Neural progenitor cell (in vitro differentiated cells): Measurements from ENCODE around the gene TRIM7. TPM values are rescaled to one million over a fixed set of nuclear protein-coding genes. Genes with fewer than 3 reads are reported as not detected.
"Not testable (repeated sequence)": the region's sequence is repeated elsewhere in the genome, so short reads cannot be mapped to it uniquely, and the experiment has no call there.

Experiments used
- DNase-seq: peaks from one replicate; pipeline ENCODE4 v3.0.0-alpha.2; 2016; ENCODE audit warnings: low spot score
- H2AFZ ChIP-seq: fragments of 200-600 bp; sonication (generic); replicated peaks from 2 replicates; pipeline ENCODE4 v1.6.1; 2016; ENCODE audit warnings: antibody characterized with exemption
- H3F3A ChIP-seq: fragments of 200-600 bp; sonication (generic); 2 replicates; pipeline ENCODE4 v1.6.1; 2016; ENCODE audit warnings: antibody characterized with exemption, low read depth
- H3K27ac ChIP-seq: fragments of 200-600 bp; sonication (generic); 2 replicates; pipeline ENCODE4 v1.5.1; 2016; ENCODE audit warnings: mild to moderate bottlenecking
- H3K27me3 ChIP-seq: fragments of 200-600 bp; sonication (generic); 2 replicates; pipeline ENCODE4 v1.6.1; 2016; ENCODE audit warnings: mild to moderate bottlenecking, moderate library complexity
- H3K36me3 ChIP-seq: fragments of 200-600 bp; sonication (generic); 2 replicates; pipeline ENCODE4 v1.5.1; 2016
- H3K4me1 ChIP-seq: fragments of 200-600 bp; sonication (generic); 2 replicates; pipeline ENCODE4 v1.6.1; 2016; ENCODE audit warnings: mixed run types
- H3K4me2 ChIP-seq: fragments of 200-600 bp; sonication (generic); 2 replicates; pipeline ENCODE4 v1.6.1; 2016
- H3K4me3 ChIP-seq: fragments of 200-600 bp; sonication (generic); 2 replicates; pipeline ENCODE4 v1.5.1; 2016
- H3K79me2 ChIP-seq: fragments of 200-600 bp; sonication (generic); 2 replicates; pipeline ENCODE4 v1.6.1; 2016; ENCODE audit warnings: low read depth
- H3K9ac ChIP-seq: fragments of 200-600 bp; sonication (generic); 2 replicates; pipeline ENCODE4 v1.6.1; 2016
- H3K9me3 ChIP-seq: fragments of 200-600 bp; sonication (generic); 2 replicates; pipeline ENCODE4 v1.5.1; 2016; ENCODE audit warnings: low read depth
- H4K20me1 ChIP-seq: fragments of 200-600 bp; sonication (generic); 2 replicates; pipeline ENCODE4 v1.6.1; 2016; ENCODE audit warnings: low read depth
- H3K27ac Mint-ChIP-seq: 3 replicates; pipeline ENCODE4 v1.8.0; 2021; ENCODE audit warnings: mixed read lengths
- H3K27me3 Mint-ChIP-seq: 2 replicates; pipeline ENCODE4 v1.8.0; 2022; ENCODE audit warnings: low read depth, mild to moderate bottlenecking, inconsistent platforms, moderate library complexity, mixed read lengths; ENCODE audit not compliant: insufficient read depth
- H3K36me3 Mint-ChIP-seq: 3 replicates; pipeline ENCODE4 v1.8.0; 2021; ENCODE audit warnings: mixed read lengths
- H3K4me1 Mint-ChIP-seq: 3 replicates; pipeline ENCODE4 v1.8.0; 2021; ENCODE audit warnings: mixed read lengths
- H3K4me3 Mint-ChIP-seq: 3 replicates; pipeline ENCODE4 v1.8.0; 2021; ENCODE audit warnings: mild to moderate bottlenecking, moderate library complexity, mixed read lengths
- H3K9me3 Mint-ChIP-seq: 3 replicates; pipeline ENCODE4 v1.8.0; 2020; ENCODE audit warnings: mixed read lengths
- EZH2 ChIP-seq: fragments of 200-600 bp; sonication (generic); IDR thresholded peaks from 2 replicates; pipeline ENCODE4 v1.6.1; 2017; ENCODE audit warnings: antibody characterized with exemption, mild to moderate bottlenecking, moderate library complexity
- EZH2phosphoT487 ChIP-seq: fragments of 200-600 bp; sonication (generic); IDR thresholded peaks from 2 replicates; pipeline ENCODE4 v1.6.1; 2017; ENCODE audit warnings: antibody characterized with exemption
- total RNA-seq: library from RNA; depleted of rRNA; stranded (reverse); fragments of >200 nt; gene quantifications from 2 replicates; pipeline ENCODE4 v1.2.3, GENCODE V29; 2015; ENCODE audit warnings: low replicate concordance
- TF ChIP-seq, protein P1 (sequence below): fragments of 200-600 bp; sonication (generic); IDR thresholded peaks from 2 replicates; pipeline ENCODE4 v1.5.1; 2017; ENCODE audit warnings: antibody characterized with exemption, mild to moderate bottlenecking

The TRIM7 gene
- total RNA-seq, 1 donor from 2014 or later = not detected

GRCh38 chr5:181217803-181218062 is 12.7 kb upstream of the TRIM7 start:
- Mint-ChIP-seq H3K4me3 (peak overlapping the region; percentile 92), H3K27me3 (peaks cover 42% of the 10 kb centered on the region), H3K36me3 (peaks cover 9% of the 10 kb centered on the region), H3K4me1 (peaks cover 29% of the 10 kb centered on the region), H3K27ac (no peak overlapping the region), H3K9me3 (peaks cover 16% of the 10 kb centered on the region)
- Histone ChIP-seq H3K27ac (no peak overlapping the region), H3K79me2 (no peaks in the 10 kb centered on the region), H3K36me3 (no peaks in the 10 kb centered on the region), H2AFZ (peak overlapping the region; percentile 55), H3K4me3 (peak overlapping the region; percentile 61), H3F3A (peaks cover 65% of the 10 kb centered on the region), H3K9ac (no peak overlapping the region), H3K4me2 (peak overlapping the region; percentile 77), H3K27me3 (peaks cover 48% of the 10 kb centered on the region), H3K9me3 (no peaks in the 10 kb centered on the region), H4K20me1 (peaks cover 4% of the 10 kb centered on the region), H3K4me1 (no peaks in the 10 kb centered on the region)
- TF ChIP-seq, protein P1, sequence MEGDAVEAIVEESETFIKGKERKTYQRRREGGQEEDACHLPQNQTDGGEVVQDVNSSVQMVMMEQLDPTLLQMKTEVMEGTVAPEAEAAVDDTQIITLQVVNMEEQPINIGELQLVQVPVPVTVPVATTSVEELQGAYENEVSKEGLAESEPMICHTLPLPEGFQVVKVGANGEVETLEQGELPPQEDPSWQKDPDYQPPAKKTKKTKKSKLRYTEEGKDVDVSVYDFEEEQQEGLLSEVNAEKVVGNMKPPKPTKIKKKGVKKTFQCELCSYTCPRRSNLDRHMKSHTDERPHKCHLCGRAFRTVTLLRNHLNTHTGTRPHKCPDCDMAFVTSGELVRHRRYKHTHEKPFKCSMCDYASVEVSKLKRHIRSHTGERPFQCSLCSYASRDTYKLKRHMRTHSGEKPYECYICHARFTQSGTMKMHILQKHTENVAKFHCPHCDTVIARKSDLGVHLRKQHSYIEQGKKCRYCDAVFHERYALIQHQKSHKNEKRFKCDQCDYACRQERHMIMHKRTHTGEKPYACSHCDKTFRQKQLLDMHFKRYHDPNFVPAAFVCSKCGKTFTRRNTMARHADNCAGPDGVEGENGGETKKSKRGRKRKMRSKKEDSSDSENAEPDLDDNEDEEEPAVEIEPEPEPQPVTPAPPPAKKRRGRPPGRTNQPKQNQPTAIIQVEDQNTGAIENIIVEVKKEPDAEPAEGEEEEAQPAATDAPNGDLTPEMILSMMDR = no peak
- no peak for TF ChIP-seq EZH2
- no peak for TF ChIP-seq EZH2phosphoT487
- no peak for DNase-seq

DNA sequence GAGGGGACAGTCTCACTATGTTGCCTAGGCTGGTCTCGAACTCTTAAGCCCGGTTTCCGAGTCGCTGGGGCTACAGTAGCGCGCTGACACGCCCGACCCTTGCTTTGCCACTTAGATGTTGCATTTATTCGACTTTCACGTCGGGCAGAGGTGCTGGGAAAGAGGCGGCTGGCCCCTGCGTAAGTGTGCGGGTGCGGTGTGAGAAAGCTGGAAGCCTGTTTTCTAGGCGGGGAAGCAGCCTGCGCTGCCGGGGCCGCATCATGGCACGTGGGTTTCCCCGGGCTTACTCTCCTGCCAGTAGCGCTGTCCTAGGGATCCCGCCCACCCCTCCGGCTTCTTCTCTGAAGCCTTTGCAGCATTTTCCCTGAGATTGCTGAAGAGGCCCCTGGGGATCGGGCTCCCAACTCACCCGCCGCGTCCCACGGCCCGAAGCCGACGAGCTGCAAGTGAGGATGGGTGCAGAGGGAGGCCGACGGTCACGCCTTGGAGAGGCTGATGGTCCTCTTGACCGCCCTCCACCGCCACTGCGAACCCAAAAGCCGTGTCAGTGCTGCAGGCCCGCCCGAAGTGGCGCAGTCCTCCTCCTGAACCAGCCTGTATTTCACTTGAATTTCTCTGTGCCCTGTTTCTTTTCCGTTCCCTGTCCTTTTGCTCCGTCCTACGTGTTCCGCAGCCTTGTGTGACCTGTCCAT is 12.3 kb upstream of the TRIM7 start:
- H3K9me3 ChIP-seq = no peaks in the 10 kb centered on the region
- peaks cover 8% of the 10 kb centered on the region for H3K36me3 Mint-ChIP-seq
- peaks cover 14% of the 10 kb centered on the region for H3K9me3 Mint-ChIP-seq
- H3K4me3 ChIP-seq = peak overlapping the region; percentile 61
- peaks cover 37% of the 10 kb centered on the region for H3K27me3 Mint-ChIP-seq
- H3K36me3 ChIP-seq = no peaks in the 10 kb centered on the region
- H3K79me2 ChIP-seq = no peaks in the 10 kb centered on the region
- peaks cover 26% of the 10 kb centered on the region for H3K4me1 Mint-ChIP-seq
- peaks cover 60% of the 10 kb centered on the region for H3F3A ChIP-seq
- H4K20me1 ChIP-seq = peaks cover 4% of the 10 kb centered on the region
- peak; percentile 83 for DNase-seq
- no peak overlapping the region for H3K9ac ChIP-seq
- peak overlapping the region; percentile 92 for H3K4me3 Mint-ChIP-seq
- no peak overlapping the region for H3K27ac ChIP-seq
- H2AFZ ChIP-seq = peak overlapping the region; percentile 55
- H3K4me2 ChIP-seq = peak overlapping the region; percentile 77
- no peaks in the 10 kb centered on the region for H3K4me1 ChIP-seq
- H3K27me3 ChIP-seq = peaks cover 53% of the 10 kb centered on the region
- no peak for TF ChIP-seq EZH2
- TF ChIP-seq, protein P1 = peak; percentile 30
- no peak overlapping the region for H3K27ac Mint-ChIP-seq

GRCh38 chr5:181215997-181216989 is 11.3 kb upstream of the TRIM7 start:
- Histone ChIP-seq H3K9ac (no peak overlapping the region), H3K79me2 (no peaks in the 10 kb centered on the region), H3F3A (peaks cover 51% of the 10 kb centered on the region), H3K4me3 (peak overlapping the region; percentile 61), H3K9me3 (no peaks in the 10 kb centered on the region), H2AFZ (no peak overlapping the region), H3K27me3 (peaks cover 62% of the 10 kb centered on the region), H3K4me1 (no peaks in the 10 kb centered on the region), H4K20me1 (peaks cover 4% of the 10 kb centered on the region), H3K27ac (no peak overlapping the region), H3K36me3 (no peaks in the 10 kb centered on the region), H3K4me2 (peak overlapping the region; percentile 77)
- Mint-ChIP-seq H3K27ac (no peak overlapping the region), H3K4me1 (peaks cover 16% of the 10 kb centered on the region), H3K9me3 (peaks cover 9% of the 10 kb centered on the region), H3K4me3 (peak overlapping the region; percentile 92), H3K36me3 (peaks cover 3% of the 10 kb centered on the region), H3K27me3 (peaks cover 28% of the 10 kb centered on the region)
- DNase-seq = no peak
- no peak for TF ChIP-seq EZH2phosphoT487
- TF ChIP-seq, protein P1 = no peak

- H3K36me3 Mint-ChIP-seq = not testable (repeated sequence)
These were observed 9.3 kb upstream of the TRIM7 start for GRCh38 chr5:181214249-181214648.

More at GRCh38 chr5:181214249-181214648, 9.3 kb upstream of the TRIM7 start:
- H3K4me2 ChIP-seq, H3K27ac ChIP-seq, H4K20me1 ChIP-seq, H3K9ac ChIP-seq, H3K79me2 ChIP-seq, H3K4me3 ChIP-seq, H3K27ac Mint-ChIP-seq, H3K9me3 ChIP-seq, H3K36me3 ChIP-seq, H3K4me3 Mint-ChIP-seq, DNase-seq, H3K4me1 ChIP-seq, H2AFZ ChIP-seq, H3K9me3 Mint-ChIP-seq: not testable (repeated sequence)
- Histone ChIP-seq H3F3A (peaks cover 41% of the 10 kb centered on the region), H3K27me3 (peaks cover 68% of the 10 kb centered on the region)
- peaks cover 13% of the 10 kb centered on the region for H3K4me1 Mint-ChIP-seq
- peaks cover 30% of the 10 kb centered on the region for H3K27me3 Mint-ChIP-seq
